HG03139 (cell line): ENCODE measurements around the gene TMEM164.

Source experiments
- ATAC-seq: cut with Tn5 transposase; IDR thresholded peaks from one replicate; pipeline ENCODE4 v1.9.1; 2021; ENCODE audit not compliant: unreplicated experiment

Gene TMEM164

GRCh38 chrX:110036162-110037033 lies 33.5 kb downstream of the TMEM164 start:
- no peak for ATAC-seq

- no peak for ATAC-seq
These were observed 34.3 kb downstream of the TMEM164 start for GRCh38 chrX:110037178-110037577.

- ATAC-seq = no peak
These were observed 36.0 kb downstream of the TMEM164 start for GRCh38 chrX:110038900-110039299.

- no peak for ATAC-seq
These were observed 39.1 kb downstream of the TMEM164 start for GRCh38 chrX:110041980-110042379.

DNA sequence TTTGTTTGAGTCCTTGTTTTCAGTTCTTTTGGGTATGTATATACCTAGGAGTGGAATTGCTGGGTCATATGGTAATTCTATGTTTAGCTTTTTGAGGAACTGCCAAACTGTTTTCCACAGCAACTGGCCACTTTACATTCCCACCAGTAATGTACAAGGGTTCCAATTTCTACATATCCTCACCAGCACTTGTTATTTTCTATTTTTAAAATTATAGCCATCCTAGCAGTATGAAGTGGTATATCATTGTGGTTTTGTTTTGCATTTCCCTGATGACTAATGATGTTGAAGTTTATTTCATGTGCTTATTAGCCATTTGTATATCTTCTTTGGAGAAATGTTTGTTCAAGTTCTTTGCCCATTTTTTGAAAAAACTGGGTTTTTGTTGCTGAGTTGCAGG lies 39.6 kb downstream of the TMEM164 start:
- ATAC-seq = no peak

GRCh38 chrX:110043506-110043905 lies 40.6 kb downstream of the TMEM164 start:
- no peak for ATAC-seq

GRCh38 chrX:110044346-110045249 lies 41.7 kb downstream of the TMEM164 start:
- no peak for ATAC-seq

- ATAC-seq = no peak
These were observed 42.5 kb downstream of the TMEM164 start for GRCh38 chrX:110045421-110045820.

DNA sequence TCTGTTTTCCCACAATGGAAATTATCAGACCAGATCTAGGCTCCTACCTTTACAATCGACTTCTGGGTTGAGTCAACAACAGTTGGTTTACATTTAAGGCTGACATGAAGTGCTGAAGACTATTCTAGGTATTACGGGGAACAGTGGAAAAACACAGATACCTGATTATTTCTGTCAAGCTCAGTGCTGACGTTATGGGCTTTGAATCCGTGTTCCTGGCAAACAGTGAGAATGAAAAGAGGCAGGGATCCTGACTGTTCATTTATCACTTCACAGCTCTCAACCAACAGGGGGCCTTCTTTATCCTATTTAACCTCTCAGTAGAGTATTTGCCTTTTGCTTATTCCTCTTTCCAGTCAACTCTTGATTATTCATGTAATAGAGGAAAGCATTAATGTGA lies 43.1 kb downstream of the TMEM164 start:
- no peak for ATAC-seq

DNA sequence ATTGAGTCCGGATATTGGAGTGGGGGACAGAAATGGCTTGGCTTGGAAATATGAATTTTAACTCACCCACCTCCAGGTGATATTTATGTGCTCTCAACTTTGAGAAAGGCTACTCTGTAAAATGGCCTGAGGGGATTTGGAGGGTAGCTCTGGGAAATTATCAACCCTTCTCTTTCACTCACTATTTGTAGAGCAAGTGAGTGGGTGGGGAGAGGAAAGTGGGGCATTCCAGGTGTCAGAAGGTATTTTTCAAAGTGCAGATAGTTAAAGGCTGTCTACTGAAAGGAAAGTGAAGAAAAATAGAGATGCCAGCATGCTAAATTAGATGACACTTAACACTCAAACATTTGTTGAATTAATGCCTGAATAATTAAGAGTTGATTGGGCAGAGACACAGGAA lies 44.1 kb downstream of the TMEM164 start:
- ATAC-seq = no peak

DNA sequence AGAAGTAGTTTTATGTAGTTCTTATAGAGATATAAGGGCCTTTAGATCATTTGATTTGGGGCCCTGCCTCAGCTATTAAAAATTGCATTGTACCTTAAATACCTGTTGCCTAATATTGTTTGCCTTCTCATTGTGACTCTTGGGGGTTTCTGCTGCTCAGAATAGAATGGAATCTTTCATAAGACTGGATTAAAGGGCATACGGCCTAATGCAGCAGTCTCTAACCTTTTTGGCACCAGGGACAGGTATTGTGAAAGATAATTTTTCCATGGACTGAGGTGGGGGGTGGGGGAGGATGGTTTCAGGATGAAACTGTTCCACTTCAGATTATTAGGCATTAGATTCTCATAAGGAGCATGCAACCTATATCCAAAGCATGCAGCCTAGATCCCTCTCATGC lies 46.2 kb downstream of the TMEM164 start:
- ATAC-seq = no peak

DNA sequence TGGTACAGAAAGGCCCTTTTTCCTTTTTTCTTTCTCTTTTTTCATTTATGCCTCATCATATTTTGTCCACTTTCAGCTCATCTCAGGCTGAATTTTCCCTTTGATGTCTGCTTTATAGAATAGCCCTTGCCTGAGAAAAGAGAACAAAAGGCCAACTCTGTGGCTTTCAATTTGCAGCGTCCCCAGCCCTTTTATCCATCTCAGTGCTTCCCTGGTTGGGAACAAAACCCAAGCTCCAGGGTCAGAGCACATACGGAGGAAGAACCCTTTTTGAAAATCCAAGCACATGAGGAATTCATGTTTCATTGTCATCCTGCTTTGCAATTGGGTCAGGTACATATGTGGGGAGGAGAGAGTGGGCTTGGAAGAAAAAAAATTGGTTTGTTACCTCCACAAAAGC lies 47.5 kb downstream of the TMEM164 start:
- ATAC-seq = no peak

DNA sequence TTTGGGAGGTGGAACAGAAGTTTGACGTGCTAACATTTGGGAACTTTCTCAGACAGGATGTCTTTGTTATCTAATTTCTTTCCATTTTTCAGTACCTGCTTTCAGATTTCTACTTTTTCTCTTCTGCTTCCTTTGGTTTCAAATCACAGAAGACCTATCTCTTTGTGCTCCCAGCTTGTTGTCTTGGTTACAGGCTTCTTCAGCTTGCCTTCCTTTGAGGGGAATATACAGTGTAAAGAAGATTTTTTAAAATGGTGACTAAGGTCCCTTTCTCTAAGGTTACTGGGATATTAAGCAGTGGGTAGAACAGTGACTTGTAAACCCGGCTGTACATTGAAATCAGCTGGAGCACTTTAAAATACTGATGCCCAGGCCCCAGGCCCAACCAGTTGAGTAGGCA lies 48.0 kb downstream of the TMEM164 start:
- no peak for ATAC-seq

- no peak for ATAC-seq
These were observed 48.6 kb downstream of the TMEM164 start for GRCh38 chrX:110051559-110051958.

- no peak for ATAC-seq
These were observed 49.4 kb downstream of the TMEM164 start for GRCh38 chrX:110052303-110052702.

DNA sequence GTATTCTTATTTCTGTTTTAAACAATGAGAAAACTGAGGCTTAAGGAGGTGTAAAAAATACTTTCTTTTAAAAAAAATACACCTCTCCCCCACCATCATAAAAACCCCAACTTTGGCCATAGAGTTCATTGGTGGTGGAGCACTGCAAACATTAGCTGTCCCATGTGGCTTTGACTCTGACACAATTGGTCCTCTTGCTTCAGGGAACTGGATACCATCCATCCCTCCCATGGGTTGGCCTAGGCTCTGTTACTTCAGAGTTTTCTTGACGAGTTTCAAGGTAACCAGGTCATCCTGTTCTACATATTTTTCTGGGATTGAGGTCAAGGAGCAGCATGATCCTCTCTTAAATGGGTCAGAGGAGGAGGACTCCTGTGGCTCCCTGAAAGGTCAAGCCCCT lies 50.5 kb downstream of the TMEM164 start:
- no peak for ATAC-seq

GRCh38 chrX:110055616-110056015 lies 52.7 kb downstream of the TMEM164 start:
- ATAC-seq = no peak

GRCh38 chrX:110056419-110056818 lies 53.5 kb downstream of the TMEM164 start:
- no peak for ATAC-seq

DNA sequence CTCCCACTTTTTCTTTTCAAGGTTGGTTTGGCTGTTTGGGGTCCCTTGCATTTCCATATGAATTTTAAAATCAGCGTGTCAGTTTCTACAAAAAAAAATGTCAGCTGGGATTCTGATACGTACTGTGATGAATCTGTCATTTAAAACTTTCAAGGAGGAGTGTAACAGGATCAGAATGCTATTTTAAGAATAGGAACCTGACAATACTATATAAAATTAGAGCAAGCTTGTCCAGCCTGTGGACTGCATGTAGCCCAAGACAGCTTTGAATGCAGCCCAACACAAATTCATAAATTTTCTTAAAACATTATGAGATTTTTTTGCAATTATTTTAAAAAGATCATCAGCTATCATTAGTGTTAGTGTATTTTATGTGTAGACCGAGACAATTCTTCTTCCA lies 56.5 kb downstream of the TMEM164 start:
- no peak for ATAC-seq

GRCh38 chrX:110060317-110060716 lies 57.4 kb downstream of the TMEM164 start:
- no peak for ATAC-seq

GRCh38 chrX:110060846-110061537 lies 58.1 kb downstream of the TMEM164 start:
- no peak for ATAC-seq
